ENCODE data around the gene APH1B. TPM values are rescaled to one million over a fixed set of nuclear protein-coding genes. Genes with fewer than 3 reads are reported as not detected.

Gene APH1B
- total and polyA plus RNA-seq, 2 of the 4 experiments (the other 2 are of a cell fraction) = 7.0 to 7.7 TPM

DNA sequence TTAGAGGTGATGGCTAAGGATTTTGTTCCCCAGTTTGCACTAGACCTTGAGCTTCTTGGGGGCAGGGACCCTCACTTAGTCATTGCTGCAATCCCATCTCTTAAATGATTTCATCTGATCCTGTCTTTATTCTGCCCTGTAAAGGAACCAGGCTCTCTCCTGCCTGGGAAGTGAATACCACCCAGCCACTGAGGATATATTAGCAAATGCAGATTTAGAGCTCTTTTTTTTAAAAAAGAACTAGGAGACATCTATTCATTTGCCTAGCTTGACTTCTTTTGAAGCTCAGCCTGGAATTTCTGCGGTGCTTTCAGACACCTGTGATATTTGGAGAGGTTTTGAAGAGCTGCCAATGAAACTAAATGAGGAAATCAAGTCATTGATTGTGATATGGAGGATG, 62.4 kb downstream of the APH1B start:
- H4K91ac ChIP-seq (ENCODE audit: insufficient read depth, low read depth, low read length) = no peak overlapping the region
- H3K4me3 ChIP-seq (ENCODE audit: insufficient read depth, low read depth, low read length) = no peak overlapping the region
- H3K9me3 ChIP-seq (ENCODE audit: control insufficient read depth, insufficient read depth, low read length) = no peaks in the 10 kb centered on the region
- no peak overlapping the region for H4K5ac ChIP-seq (ENCODE audit: low read depth, low read length)
- in situ Hi-C loops (cut with MboI; ENCODE audit: low sequenced_read_pairs) = no loop called here
- H2AK9ac ChIP-seq (replicated peaks; ENCODE audit: low read depth, low read length, poor library complexity) = no peak overlapping the region
- DNase-seq = no peak
- no peak for ATAC-seq (ENCODE audit: low read depth)
- H2BK20ac ChIP-seq (ENCODE audit: low read depth, low read length) = no peak overlapping the region
- H3K4me1 ChIP-seq (ENCODE audit: control insufficient read depth, insufficient read depth, low read length) = peaks cover 4% of the 10 kb centered on the region
- no peaks in the 10 kb centered on the region for H3K36me3 ChIP-seq (ENCODE audit: control insufficient read depth, insufficient read depth, low read length)
- no peaks in the 10 kb centered on the region for H4K20me1 ChIP-seq (ENCODE audit: insufficient read depth, low read length)
- BruUV-seq (replicated peaks) = no TSS peak
- no peak overlapping the region for H2BK120ac ChIP-seq (ENCODE audit: low read depth, low read length)
- H3K9ac ChIP-seq (ENCODE audit: low read depth, low read length) = no peak overlapping the region
- no peak overlapping the region for H2AFZ ChIP-seq (replicated peaks; ENCODE audit: low read length, poor library complexity)
- no peak overlapping the region for H3K18ac ChIP-seq (ENCODE audit: low read depth, low read length)
- H3K56ac ChIP-seq (ENCODE audit: extremely low read depth, insufficient read depth, low read length) = no peak overlapping the region
- no peak overlapping the region for H3K27ac ChIP-seq (ENCODE audit: insufficient read depth, low read length)
- no peak overlapping the region for H2BK15ac ChIP-seq (ENCODE audit: low read depth, low read length)
- H3K27me3 ChIP-seq (ENCODE audit: control insufficient read depth, insufficient read depth, low read length) = no peaks in the 10 kb centered on the region
- H3K4me2 ChIP-seq (ENCODE audit: low read depth, low read length) = no peak overlapping the region
- dilution Hi-C loops (cut with HindIII; ENCODE audit: low sequenced_read_pairs, unreplicated experiment) = no loop called here
- CTCF ChIA-PET = no interaction called here
- H3K4ac ChIP-seq (ENCODE audit: low read depth, low read length) = no peak overlapping the region
- TF ChIP-seq RCOR1 (IDR thresholded peaks at IDR 0.05; ENCODE audit: insufficient replicate concordance, low read length) (no peak), POLR2A (IDR thresholded peaks at IDR 0.05; ENCODE audit: low read depth, low read length) (no peak), BHLHE40 (IDR thresholded peaks at IDR 0.05; ENCODE audit: low read depth, low read length) (no peak), RFX5 (IDR thresholded peaks at IDR 0.05; ENCODE audit: low read depth, low read length) (no peak), SMC3 (IDR thresholded peaks at IDR 0.05; ENCODE audit: low read depth, low read length) (no peak), MAZ (IDR thresholded peaks at IDR 0.05; ENCODE audit: borderline replicate concordance, low read depth, low read length) (no peak), CEBPB (IDR thresholded peaks at IDR 0.05; ENCODE audit: low read depth, low read length) (no peak), MAFK (IDR thresholded peaks at IDR 0.05; ENCODE audit: low read depth, low read length) (no peak), CHD1 (IDR thresholded peaks at IDR 0.05; ENCODE audit: low read depth, low read length) (no peak), RAD21 (IDR thresholded peaks at IDR 0.05; ENCODE audit: low read length) (no peak)
- TF ChIP-seq, protein P1, sequence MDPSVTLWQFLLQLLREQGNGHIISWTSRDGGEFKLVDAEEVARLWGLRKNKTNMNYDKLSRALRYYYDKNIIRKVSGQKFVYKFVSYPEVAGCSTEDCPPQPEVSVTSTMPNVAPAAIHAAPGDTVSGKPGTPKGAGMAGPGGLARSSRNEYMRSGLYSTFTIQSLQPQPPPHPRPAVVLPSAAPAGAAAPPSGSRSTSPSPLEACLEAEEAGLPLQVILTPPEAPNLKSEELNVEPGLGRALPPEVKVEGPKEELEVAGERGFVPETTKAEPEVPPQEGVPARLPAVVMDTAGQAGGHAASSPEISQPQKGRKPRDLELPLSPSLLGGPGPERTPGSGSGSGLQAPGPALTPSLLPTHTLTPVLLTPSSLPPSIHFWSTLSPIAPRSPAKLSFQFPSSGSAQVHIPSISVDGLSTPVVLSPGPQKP (IDR thresholded peaks at IDR 0.05; ENCODE audit: borderline replicate concordance, low read depth, low read length) = no peak
- TF ChIP-seq, protein P2, sequence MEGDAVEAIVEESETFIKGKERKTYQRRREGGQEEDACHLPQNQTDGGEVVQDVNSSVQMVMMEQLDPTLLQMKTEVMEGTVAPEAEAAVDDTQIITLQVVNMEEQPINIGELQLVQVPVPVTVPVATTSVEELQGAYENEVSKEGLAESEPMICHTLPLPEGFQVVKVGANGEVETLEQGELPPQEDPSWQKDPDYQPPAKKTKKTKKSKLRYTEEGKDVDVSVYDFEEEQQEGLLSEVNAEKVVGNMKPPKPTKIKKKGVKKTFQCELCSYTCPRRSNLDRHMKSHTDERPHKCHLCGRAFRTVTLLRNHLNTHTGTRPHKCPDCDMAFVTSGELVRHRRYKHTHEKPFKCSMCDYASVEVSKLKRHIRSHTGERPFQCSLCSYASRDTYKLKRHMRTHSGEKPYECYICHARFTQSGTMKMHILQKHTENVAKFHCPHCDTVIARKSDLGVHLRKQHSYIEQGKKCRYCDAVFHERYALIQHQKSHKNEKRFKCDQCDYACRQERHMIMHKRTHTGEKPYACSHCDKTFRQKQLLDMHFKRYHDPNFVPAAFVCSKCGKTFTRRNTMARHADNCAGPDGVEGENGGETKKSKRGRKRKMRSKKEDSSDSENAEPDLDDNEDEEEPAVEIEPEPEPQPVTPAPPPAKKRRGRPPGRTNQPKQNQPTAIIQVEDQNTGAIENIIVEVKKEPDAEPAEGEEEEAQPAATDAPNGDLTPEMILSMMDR (conservative IDR thresholded peaks at IDR 0.05; ENCODE audit: low read depth, low read length) = no peak
- H2AK5ac ChIP-seq (ENCODE audit: low read depth, low read length) = no peak overlapping the region
- H3K79me1 ChIP-seq (ENCODE audit: low read depth in 1 of 2, low read length in 2 of 2) = no peaks in the 10 kb centered on the region
- H4K8ac ChIP-seq (ENCODE audit: low read depth in 2 of 2, low read length in 2 of 2) = no peak overlapping the region
- H3K14ac ChIP-seq (replicated peaks; ENCODE audit: low read depth, low read length) = no peak overlapping the region
- POLR2A ChIA-PET (ENCODE audit: unreplicated experiment) = no interaction called here
- no peak overlapping the region for H3K23ac ChIP-seq (ENCODE audit: low read depth, low read length)
- intact Hi-C loops (cut with micrococcal nuclease) = no loop called here
- peaks cover 13% of the 10 kb centered on the region; the same call in 1 of the 2 replicates for H3K9me1 ChIP-seq (ENCODE audit: insufficient read depth, low read length)
- no peak overlapping the region for H2BK5ac ChIP-seq (ENCODE audit: low read depth, low read length, poor library complexity, severe bottlenecking)
- 83% methylated on average over 1 of the region's 1 CpG; no CpG with 5 or more reads in 1 of the 2 experiments for WGBS, 2 experiments (ENCODE audit: extremely low coverage in 2 of 2, insufficient read length in 1 of 2)

All from IMR-90 (cell line).